IPS DF 4.7 (cell line): ENCODE results near the gene AHR.
"Not testable (repeated sequence)": the region's sequence is repeated elsewhere in the genome, so short reads cannot be mapped to it uniquely, and the experiment has no call there.

Source experiments
- DNase-seq: peaks from one replicate; pipeline ENCODE4 v3.0.0-alpha.2; 2013; ENCODE audit warnings: low spot score; ENCODE audit errors: extremely low read depth

The AHR gene

GRCh38 chr7:17336168-17336567 is 37.7 kb downstream of the AHR start:
- no peak for DNase-seq

DNA sequence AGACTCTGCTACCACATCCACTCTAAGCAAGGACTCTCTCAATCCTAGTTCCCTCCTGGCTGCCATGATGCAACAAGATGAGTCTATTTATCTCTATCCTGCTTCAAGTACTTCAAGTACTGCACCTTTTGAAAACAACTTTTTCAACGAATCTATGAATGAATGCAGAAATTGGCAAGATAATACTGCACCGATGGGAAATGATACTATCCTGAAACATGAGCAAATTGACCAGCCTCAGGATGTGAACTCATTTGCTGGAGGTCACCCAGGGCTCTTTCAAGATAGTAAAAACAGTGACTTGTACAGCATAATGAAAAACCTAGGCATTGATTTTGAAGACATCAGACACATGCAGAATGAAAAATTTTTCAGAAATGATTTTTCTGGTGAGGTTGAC is 40.7 kb downstream of the AHR start:
- no peak for DNase-seq

- DNase-seq: no peak
These were observed 41.5 kb downstream of the AHR start for GRCh38 chr7:17339952-17340351.

GRCh38 chr7:17340655-17341054 is 42.2 kb downstream of the AHR start:
- peak; percentile 1 for DNase-seq

DNA sequence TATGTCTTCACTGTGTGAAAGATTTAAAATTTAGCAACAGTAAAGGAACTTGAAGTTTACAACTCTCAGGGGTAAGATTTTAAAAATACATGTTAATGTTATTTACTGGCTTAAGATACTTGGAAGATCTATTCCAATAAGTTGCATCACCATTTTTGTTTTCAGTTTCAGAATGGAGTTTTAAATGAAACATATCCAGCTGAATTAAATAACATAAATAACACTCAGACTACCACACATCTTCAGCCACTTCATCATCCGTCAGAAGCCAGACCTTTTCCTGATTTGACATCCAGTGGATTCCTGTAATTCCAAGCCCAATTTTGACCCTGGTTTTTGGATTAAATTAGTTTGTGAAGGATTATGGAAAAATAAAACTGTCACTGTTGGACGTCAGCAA is 44.3 kb downstream of the AHR start:
- no peak for DNase-seq

GRCh38 chr7:17347401-17347800 is 48.9 kb downstream of the AHR start:
- no peak for DNase-seq

DNA sequence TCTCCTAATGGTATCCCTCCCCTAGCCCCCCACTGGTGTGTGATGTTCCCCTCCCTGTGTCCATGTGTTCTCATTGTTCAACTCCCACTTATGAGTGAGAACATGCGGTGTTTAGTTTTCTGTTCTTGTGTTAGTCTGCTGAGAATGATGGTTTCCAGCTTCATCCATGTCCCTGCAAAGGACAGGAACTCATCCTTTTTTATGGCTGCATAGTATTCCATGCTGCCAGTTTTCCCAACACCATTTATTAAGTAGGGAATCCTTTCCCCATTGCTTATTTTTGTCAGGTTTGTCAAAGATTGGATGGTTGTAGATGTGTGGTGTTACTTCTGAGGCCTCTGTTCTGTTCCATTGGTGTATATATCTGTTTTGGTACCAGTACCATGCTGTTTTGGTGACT is 50.5 kb downstream of the AHR start:
- not testable (repeated sequence) for DNase-seq

- not testable (repeated sequence) for DNase-seq
These were observed 51.9 kb downstream of the AHR start for GRCh38 chr7:17350321-17350720.

- not testable (repeated sequence) for DNase-seq
These were observed 55.4 kb downstream of the AHR start for GRCh38 chr7:17353650-17354419.

GRCh38 chr7:17354473-17354872 is 56.0 kb downstream of the AHR start:
- DNase-seq: no peak

DNA sequence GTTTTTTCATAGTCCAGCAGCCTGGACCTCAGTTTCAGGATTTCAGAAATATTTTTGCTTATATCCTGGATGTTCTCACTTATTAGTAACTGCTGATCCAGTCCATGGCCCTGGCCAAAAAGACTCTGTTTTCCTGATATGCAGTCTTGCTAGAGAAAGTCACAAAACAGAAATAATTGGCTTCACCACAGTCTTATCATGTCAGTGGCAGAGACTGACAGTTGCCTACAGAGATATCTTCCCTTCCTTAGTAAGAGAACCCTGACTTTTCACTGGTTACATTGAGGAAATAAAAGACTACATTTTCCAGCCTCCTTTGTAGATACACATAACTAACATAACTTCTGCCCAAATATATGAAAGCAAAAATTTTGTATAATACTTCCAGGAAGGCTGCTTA is 56.6 kb downstream of the AHR start:
- DNase-seq: no peak

GRCh38 chr7:17357952-17358351 is 59.5 kb downstream of the AHR start:
- no peak for DNase-seq

- DNase-seq: no peak
These were observed 61.2 kb downstream of the AHR start for GRCh38 chr7:17359610-17360009.

- no peak for DNase-seq
These were observed 64.1 kb downstream of the AHR start for GRCh38 chr7:17362439-17363105.

DNA sequence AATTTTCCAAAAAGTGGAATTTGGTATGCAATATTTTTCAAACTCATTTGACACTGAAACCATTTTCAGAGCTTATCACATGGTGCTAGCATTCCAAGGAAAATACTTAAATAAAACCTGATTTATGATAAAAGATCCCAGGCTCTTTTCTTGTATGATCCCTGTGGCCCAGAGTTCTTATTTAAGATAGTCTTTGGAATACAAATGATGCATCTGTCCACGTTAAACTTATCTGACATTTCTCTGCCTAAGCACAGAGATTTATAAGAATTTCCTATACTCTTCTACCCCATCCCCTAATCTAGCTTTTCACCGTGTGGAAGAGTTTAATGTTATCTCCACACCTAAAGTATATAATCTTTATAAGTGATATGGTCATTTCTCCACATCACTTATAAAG is 66.2 kb downstream of the AHR start:
- DNase-seq: no peak

- DNase-seq: no peak
These were observed 67.3 kb downstream of the AHR start for GRCh38 chr7:17365775-17366174.

DNA sequence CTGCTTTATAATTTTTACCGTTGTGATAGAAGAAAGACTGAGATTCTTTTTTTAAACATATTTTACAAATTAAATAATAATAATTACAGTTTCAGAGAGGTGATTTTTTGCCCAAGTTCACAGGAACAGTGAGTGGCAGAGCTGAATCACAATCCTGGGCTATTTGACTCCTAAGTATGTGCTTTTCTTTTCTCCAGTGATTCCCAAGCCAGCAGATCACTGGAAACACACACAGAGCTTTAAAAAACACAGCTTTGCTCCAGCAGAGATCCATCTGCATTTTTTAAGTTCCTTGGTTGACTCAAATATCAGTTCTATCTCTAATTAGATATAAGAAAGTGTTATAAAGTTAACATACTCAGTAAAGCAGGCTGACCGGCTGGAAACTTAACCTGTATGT is 69.0 kb downstream of the AHR start:
- no peak for DNase-seq

DNA sequence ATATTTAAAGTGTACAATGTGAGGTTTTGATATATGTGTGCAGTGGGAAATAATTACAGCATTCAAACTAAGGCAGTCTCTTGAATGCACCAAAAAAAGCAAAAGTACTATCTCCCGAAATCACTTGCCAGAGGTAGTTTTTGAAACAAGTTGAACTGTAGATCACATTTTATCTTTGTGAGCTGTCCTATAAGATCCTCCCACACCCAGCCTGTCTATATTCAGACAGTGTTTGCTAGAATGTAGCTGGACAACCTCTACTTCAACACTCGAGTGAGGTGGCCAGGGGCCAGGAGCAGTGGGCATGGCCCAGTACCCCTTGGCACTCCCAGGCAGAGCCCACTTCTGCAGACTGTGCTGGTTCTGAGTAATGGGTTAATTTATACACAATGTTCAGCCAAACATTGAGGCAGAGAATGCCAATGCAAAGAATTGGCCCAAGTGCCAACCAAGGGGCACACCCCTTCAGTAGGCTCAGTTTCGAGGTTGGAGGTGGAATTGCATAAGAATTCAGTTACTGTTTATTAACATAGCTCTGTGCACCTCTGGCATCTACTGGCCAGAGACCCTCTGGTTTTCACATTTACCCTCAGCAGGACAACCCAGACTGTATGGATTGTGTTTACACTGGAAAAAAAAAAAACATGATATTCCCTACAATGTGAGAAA is 70.5 kb downstream of the AHR start:
- no peak for DNase-seq

DNA sequence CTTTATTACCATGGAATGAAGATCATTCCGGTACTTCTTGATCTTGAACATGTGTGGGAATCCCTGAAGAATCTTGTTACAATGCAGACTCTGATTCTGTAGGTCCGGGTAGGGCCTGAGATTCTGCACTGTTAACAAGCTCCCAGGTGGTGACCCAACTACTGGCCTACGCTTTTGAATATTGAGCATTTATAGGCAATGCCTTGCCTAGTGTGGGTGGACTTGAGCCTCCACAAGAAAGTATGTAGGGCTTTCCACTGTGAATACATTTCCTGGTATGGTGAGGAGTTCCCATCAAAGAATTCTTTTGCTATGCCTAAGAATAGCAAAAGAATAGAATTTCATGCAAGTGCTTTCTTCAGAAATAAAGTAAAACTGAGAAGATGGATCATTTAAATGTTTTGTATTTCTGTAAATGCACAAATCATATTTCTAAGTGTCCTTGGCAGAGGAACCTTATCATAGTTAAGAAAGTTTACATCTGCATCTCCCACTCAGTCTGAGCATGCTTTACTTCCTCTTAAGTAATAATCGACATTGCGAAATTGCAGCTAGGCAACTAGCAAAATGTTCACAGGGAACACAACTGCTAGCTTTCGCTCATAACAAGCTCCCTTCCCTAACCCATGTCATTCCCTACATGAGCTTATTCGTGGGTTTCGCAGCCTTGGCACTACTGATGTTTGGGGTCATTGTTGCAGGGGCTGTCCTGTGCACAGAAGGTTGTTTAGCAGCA is 71.4 kb downstream of the AHR start:
- no peak for DNase-seq

GRCh38 chr7:17370901-17371585 is 72.6 kb downstream of the AHR start:
- no peak for DNase-seq
